GM12878 (cell line): ENCODE results near the gene DPYSL3. TPM values are rescaled to one million over a fixed set of nuclear protein-coding genes. Genes with fewer than 3 reads are reported as not detected.

Source experiments
- ATAC-seq: fragments of 200-7000 bp; cut with Tn5 transposase; 3 replicates; pipeline ENCODE4 v1.9.1; 2020; ENCODE audit warnings: mild to moderate bottlenecking, moderate library complexity
- BruUV-seq: library from RNA; stranded (reverse); fragments of 400-500 nt; replicated peaks from 2 replicates; lab custom pipeline; 2021; lab: Mats Ljungman, UMichigan
- CTCF ChIA-PET: fragments of 300-600 bp; sonication (Branson Sonifier 250); formaldehyde crosslinking; extraction: SDS; loops from one replicate; lab custom pipeline; 2021; ENCODE audit warnings: inconsistent platforms; lab: Yijun Ruan, JAX
- POLR2A ChIA-PET: fragments of 350-600 bp; formaldehyde crosslinking; extraction: SDS; loops from one replicate; lab custom pipeline; 2021; ENCODE audit warnings: inconsistent platforms; lab: Charles Lee
- RAD21 ChIA-PET: fragments of 300-600 bp; sonication (Branson Sonifier 250); formaldehyde crosslinking; loops from one replicate; lab custom pipeline; 2023; ENCODE audit warnings: antibody characterized with exemption; ENCODE audit not compliant: unreplicated experiment; lab: Charles Lee
- SMC1A ChIA-PET: fragments of 300-600 bp; sonication (Branson Sonifier 250); formaldehyde crosslinking; loops from one replicate; lab custom pipeline; 2023; ENCODE audit not compliant: unreplicated experiment, uncharacterized antibody; lab: Charles Lee
- DNase-seq: peaks from one replicate; pipeline ENCODE4 v3.0.0-alpha.2; 2011; ENCODE audit warnings: low read depth, low spot score
- FAIRE-seq: peaks from 3 replicates; lab custom pipeline; 2011; peaks lifted over from hg19 to GRCh38; lab: Jason Lieb, UNC
- H2AFZ ChIP-seq: 2 replicates; pipeline ENCODE4 v1.6.0; 2011; ENCODE audit warnings: low read depth, low read length, control low read depth; ENCODE audit not compliant: control insufficient read depth
- H3K27ac ChIP-seq: 2 replicates; pipeline ENCODE4 v1.5.1; 2011; ENCODE audit warnings: control low read depth; ENCODE audit not compliant: control insufficient read depth, insufficient read depth
- H3K27me3 ChIP-seq, 2 experiments: replicated peaks in 1 of 2; 2 replicates each; pipeline versions ENCODE4 v1.6.0 to v1.6.1; 2011; ENCODE audit warnings: low read length in 1 of 2; ENCODE audit not compliant: control insufficient read depth in 2 of 2, insufficient read depth in 2 of 2
- H3K36me3 ChIP-seq, 2 experiments: 2 replicates each; pipeline ENCODE4 v1.5.1; 2011; ENCODE audit warnings: low read length in 1 of 2; ENCODE audit not compliant: control insufficient read depth in 2 of 2, insufficient read depth in 2 of 2
- H3K4me1 ChIP-seq: 2 replicates; pipeline ENCODE4 v1.6.1; 2011; ENCODE audit warnings: mild to moderate bottlenecking, low read length, moderate library complexity, mixed read lengths; ENCODE audit not compliant: control insufficient read depth, insufficient read depth
- H3K4me2 ChIP-seq: 2 replicates; pipeline ENCODE4 v1.6.0; 2011; ENCODE audit warnings: control low read depth; ENCODE audit not compliant: control insufficient read depth, insufficient read depth
- H3K4me3 ChIP-seq: fragments of 200-600 bp; sonication (generic); 2 replicates; pipeline ENCODE4 v1.5.1; 2016
- H3K79me2 ChIP-seq: 2 replicates; pipeline ENCODE4 v1.6.0; 2011; ENCODE audit warnings: low read length; ENCODE audit not compliant: control insufficient read depth, insufficient read depth
- H3K9ac ChIP-seq: 2 replicates; pipeline ENCODE4 v1.8.0; 2011; ENCODE audit warnings: low read length, control low read depth, mixed read lengths; ENCODE audit not compliant: control insufficient read depth, insufficient read depth
- H3K9me3 ChIP-seq: replicated peaks from 3 replicates; pipeline ENCODE4 v1.5.1; 2011; ENCODE audit warnings: mild to moderate bottlenecking, low read length; ENCODE audit not compliant: control insufficient read depth, insufficient read depth
- H4K20me1 ChIP-seq: 2 replicates; pipeline ENCODE4 v1.6.0; 2011; ENCODE audit not compliant: control insufficient read depth, insufficient read depth
- CTCF ChIP-seq, 3 experiments: IDR thresholded peaks in 2 of 3; conservative IDR thresholded peaks in 1 of 3; 2 replicates each; pipeline ENCODE4 v1.5.1; 2011; ENCODE audit warnings: low read depth in 3 of 3, low read length in 3 of 3, mild to moderate bottlenecking in 3 of 3, control low read depth in 2 of 3, moderate library complexity in 2 of 3, inconsistent platforms in 1 of 3, mixed read lengths in 1 of 3; ENCODE audit not compliant: control insufficient read depth in 2 of 3, insufficient read depth in 1 of 3; ENCODE audit errors: extremely low read depth in 1 of 3
- RAD21 ChIP-seq: IDR thresholded peaks from 2 replicates; pipeline ENCODE4 v1.6.1; 2011; ENCODE audit warnings: mild to moderate bottlenecking, low read depth, low read length, moderate library complexity; ENCODE audit not compliant: insufficient read depth
- SMC3 ChIP-seq: IDR thresholded peaks from 2 replicates; pipeline ENCODE4 v1.6.1; 2011; ENCODE audit warnings: low read length, improper control_type of control experiment, borderline replicate concordance
- WGBS: methylation state at CpG from one replicate; pipeline ENCODE4 v1.1.6; 2016; ENCODE audit warnings: low lambda C conversion rate; ENCODE audit not compliant: insufficient replicate concordance, insufficient coverage; ENCODE audit errors: missing lambda C conversion rate; 5-methylcytosine and 5-hydroxymethylcytosine counted together
- in situ Hi-C: fragments of 300-500 bp; cut with MboI; formaldehyde crosslinking; loops from 9 replicates; pipeline ENCODE4 v1.14.3; 2018; ENCODE audit warnings: mixed read lengths
- intact Hi-C: fragments of 100-400 bp; cut with micrococcal nuclease; formaldehyde crosslinking; loops from one replicate; pipeline ENCODE4 v1.14.2; 2022; ENCODE audit not compliant: unreplicated experiment
- polyA plus RNA-seq, 11 experiments: library from polyadenylated mRNA; depleted of rRNA in 4 of 11; unstranded in 6 of 11; stranded (reverse) in 5 of 11; fragments of >200 nt; fragmentation: Nextera tagmentation in 4 of 11; fragmentation: Illumina TruSeq in 1 of 11; extraction: Ambion mirVana in 4 of 11; extraction: Trizol in 1 of 11; gene quantifications; 1 replicate in 1 of 11; 2 replicates in 10 of 11; pipeline versions ENCODE4 v1.2.1 to v1.2.3, GENCODE V29; 2011 to 2016; ENCODE audit warnings: inconsistent platforms in 2 of 11, missing spikeins in 2 of 11, low read depth in 1 of 11
- total RNA-seq, 4 experiments: library from RNA; depleted of rRNA in 3 of 4; stranded (reverse); fragments of >200 nt in 3 of 4; fragmentation: Illumina TruSeq in 1 of 4; extraction: Trizol in 1 of 4; gene quantifications; 2 replicates each; pipeline versions ENCODE4 v1.2.1 to v1.2.3, GENCODE V29; 2013 to 2021
- TF ChIP-seq, protein P1 (sequence below): IDR thresholded peaks from 2 replicates; pipeline ENCODE4 v1.6.1; 2011; ENCODE audit warnings: low read depth, low read length, improper control_type of control experiment, borderline replicate concordance

DPYSL3 gene
- total and polyA plus RNA-seq, 10 of the 15 experiments (the other 5 are each of a cell fraction or from before 2014, with no cell fraction given), result 0.08 to 1.5 (median 0.45) TPM; not detected in 1

- DNase-seq (no peak), FAIRE-seq (no peak), ATAC-seq (peak; percentile 97)
- TF ChIP-seq CTCF (IDR thresholded peaks at IDR 0.05 in 2 of 3, conservative IDR thresholded peaks at IDR 0.05 in 1 of 3; ENCODE audit: control insufficient read depth in 2 of 3, extremely low read depth in 1 of 3, insufficient read depth in 1 of 3, low read depth in 3 of 3, low read length in 3 of 3), result peak; percentile 45 to 59 (median 53); a peak in 5 of 6 replicates
- TF ChIP-seq RAD21, result peak; percentile 40
- TF ChIP-seq SMC3, result peak; percentile 41; the same call in 1 of the 2 replicates
- TF ChIP-seq, protein P1, sequence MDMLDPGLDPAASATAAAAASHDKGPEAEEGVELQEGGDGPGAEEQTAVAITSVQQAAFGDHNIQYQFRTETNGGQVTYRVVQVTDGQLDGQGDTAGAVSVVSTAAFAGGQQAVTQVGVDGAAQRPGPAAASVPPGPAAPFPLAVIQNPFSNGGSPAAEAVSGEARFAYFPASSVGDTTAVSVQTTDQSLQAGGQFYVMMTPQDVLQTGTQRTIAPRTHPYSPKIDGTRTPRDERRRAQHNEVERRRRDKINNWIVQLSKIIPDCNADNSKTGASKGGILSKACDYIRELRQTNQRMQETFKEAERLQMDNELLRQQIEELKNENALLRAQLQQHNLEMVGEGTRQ, result no peak
- Histone ChIP-seq H3K9ac (no peak overlapping the region), H3K9me3 (no peaks in the 10 kb centered on the region), H3K4me1 (no peaks in the 10 kb centered on the region), H3K36me3 (no peaks in the 10 kb centered on the region), H2AFZ (no peak overlapping the region), H3K79me2 (no peaks in the 10 kb centered on the region), H3K4me3 (no peak overlapping the region), H3K27ac (no peak overlapping the region), H3K27me3 (peaks cover 0 to 3% of the 10 kb centered on the region in 2 experiments; a peak in 3 of 4 replicates), H3K4me2 (no peak overlapping the region), H4K20me1 (no peaks in the 10 kb centered on the region)
- CTCF ChIA-PET, result interaction anchor here (0.8 to 4.9 kb wide), 11 partner anchors 11 to 203 kb away, joined by 3 to 34 read pairs (median 4); no protein-coding TSS in a partner anchor
- RAD21 ChIA-PET, result interaction anchor here (0.9 to 1.2 kb wide), 2 partner anchors 22 to 167 kb away, joined by 3 read pairs; no protein-coding TSS in a partner anchor
- in situ Hi-C loops, result no loop called here
- POLR2A ChIA-PET, result interaction anchor here (0.8 kb wide), 1 partner anchor 71 kb away, joined by 3 read pairs; no protein-coding TSS in a partner anchor
- no TSS peak for BruUV-seq
- intact Hi-C loops, result loop anchor here (5.0 kb wide), 1 partner anchor 169 kb away; no protein-coding TSS in a partner anchor
- 39% methylated on average over 5 of the region's 5 CpGs for WGBS
- SMC1A ChIA-PET, result interaction anchor here (0.6 to 3.3 kb wide), 7 partner anchors 9 to 294 kb away, joined by 3 to 11 read pairs (median 4); no protein-coding TSS in a partner anchor
These were observed 118.1 kb downstream of the DPYSL3 start for GRCh38 chr5:147391781-147392180.
